A673 (cell line): Measurements from ENCODE around the gene ELK3.

Experiments used
- EZH2 ChIP-seq: fragments of 200-600 bp; sonication (generic); IDR thresholded peaks from 2 replicates; pipeline ENCODE4 v1.6.1; 2017; ENCODE audit warnings: borderline replicate concordance, low read depth, mild to moderate bottlenecking, mixed read lengths, antibody characterized with exemption, low read length; ENCODE audit not compliant: poor library complexity, severe bottlenecking
- TF ChIP-seq, protein P1 (sequence below): fragments of 300-800, 200-600 bp; sonication (generic); conservative IDR thresholded peaks from 2 replicates; pipeline ENCODE4 v1.5.1; 2017; ENCODE audit warnings: low read depth, mild to moderate bottlenecking, antibody characterized with exemption, low read length, moderate library complexity, mixed read lengths

DNA sequence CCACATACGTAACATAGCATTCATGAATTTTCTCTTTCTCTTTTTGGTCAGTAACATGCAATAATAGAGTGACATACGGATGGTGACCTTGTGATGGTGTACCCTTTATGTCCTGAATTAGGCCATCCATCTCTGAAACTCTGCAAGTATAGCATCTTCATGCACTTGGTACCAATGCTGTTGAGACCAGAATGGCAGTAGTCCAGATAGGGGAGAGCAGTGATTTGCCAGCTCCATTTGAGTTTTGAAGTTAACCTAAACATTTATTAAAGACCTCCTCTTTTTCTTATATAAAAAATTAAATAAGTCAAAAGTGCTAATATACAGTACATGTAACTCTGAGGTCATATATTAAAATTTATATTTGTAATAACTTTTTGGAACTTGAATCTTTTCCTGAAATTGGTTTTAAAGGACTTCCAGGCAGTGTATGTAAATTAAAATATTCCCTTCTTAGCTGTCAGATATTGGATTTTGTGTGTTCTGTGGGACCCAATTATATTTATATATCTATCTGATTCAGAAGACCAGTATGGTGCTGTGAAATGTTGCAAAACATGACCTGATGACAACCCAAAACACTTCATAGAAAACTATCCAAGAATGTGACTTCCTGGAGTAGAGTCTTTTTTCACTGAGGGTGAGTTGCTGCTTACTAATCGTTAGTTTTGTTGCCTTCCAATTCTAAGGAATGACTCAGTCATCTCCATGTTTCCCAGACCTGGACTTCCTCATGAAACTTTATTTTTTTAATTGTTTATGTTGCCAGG, 3.5 kb downstream of the ELK3 start:
- TF ChIP-seq, protein P1, sequence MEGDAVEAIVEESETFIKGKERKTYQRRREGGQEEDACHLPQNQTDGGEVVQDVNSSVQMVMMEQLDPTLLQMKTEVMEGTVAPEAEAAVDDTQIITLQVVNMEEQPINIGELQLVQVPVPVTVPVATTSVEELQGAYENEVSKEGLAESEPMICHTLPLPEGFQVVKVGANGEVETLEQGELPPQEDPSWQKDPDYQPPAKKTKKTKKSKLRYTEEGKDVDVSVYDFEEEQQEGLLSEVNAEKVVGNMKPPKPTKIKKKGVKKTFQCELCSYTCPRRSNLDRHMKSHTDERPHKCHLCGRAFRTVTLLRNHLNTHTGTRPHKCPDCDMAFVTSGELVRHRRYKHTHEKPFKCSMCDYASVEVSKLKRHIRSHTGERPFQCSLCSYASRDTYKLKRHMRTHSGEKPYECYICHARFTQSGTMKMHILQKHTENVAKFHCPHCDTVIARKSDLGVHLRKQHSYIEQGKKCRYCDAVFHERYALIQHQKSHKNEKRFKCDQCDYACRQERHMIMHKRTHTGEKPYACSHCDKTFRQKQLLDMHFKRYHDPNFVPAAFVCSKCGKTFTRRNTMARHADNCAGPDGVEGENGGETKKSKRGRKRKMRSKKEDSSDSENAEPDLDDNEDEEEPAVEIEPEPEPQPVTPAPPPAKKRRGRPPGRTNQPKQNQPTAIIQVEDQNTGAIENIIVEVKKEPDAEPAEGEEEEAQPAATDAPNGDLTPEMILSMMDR, result no peak
- no peak for TF ChIP-seq EZH2
